ENCODE results near the gene SMIM36. TPM values are rescaled to one million over a fixed set of nuclear protein-coding genes. Genes with fewer than 3 reads are reported as not detected.

The SMIM36 gene
- total RNA-seq, 4 donors from 2014 or later: not detected

GRCh38 chr17:55413825-55414489 is 97.3 kb downstream of the SMIM36 start:
- Histone ChIP-seq H3K36me3 (peaks cover 0 to 26% of the 10 kb centered on the region in 2 donors), H3K9me3 (no peaks in the 10 kb centered on the region), H3K27me3 (no peaks in the 10 kb centered on the region), H3K4me1 (peaks cover 8 to 22% of the 10 kb centered on the region in 2 donors), H3K4me3 (no peak overlapping the region), H3K27ac (no peak overlapping the region)
- no peak for TF ChIP-seq POLR2A (IDR thresholded peaks at IDR 0.05)
- TF ChIP-seq, protein P1, sequence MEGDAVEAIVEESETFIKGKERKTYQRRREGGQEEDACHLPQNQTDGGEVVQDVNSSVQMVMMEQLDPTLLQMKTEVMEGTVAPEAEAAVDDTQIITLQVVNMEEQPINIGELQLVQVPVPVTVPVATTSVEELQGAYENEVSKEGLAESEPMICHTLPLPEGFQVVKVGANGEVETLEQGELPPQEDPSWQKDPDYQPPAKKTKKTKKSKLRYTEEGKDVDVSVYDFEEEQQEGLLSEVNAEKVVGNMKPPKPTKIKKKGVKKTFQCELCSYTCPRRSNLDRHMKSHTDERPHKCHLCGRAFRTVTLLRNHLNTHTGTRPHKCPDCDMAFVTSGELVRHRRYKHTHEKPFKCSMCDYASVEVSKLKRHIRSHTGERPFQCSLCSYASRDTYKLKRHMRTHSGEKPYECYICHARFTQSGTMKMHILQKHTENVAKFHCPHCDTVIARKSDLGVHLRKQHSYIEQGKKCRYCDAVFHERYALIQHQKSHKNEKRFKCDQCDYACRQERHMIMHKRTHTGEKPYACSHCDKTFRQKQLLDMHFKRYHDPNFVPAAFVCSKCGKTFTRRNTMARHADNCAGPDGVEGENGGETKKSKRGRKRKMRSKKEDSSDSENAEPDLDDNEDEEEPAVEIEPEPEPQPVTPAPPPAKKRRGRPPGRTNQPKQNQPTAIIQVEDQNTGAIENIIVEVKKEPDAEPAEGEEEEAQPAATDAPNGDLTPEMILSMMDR (IDR thresholded peaks at IDR 0.05 in 4 of 5, conservative IDR thresholded peaks at IDR 0.05 in 1 of 5): no peak
- no peak for DNase-seq
- no peak for ATAC-seq
- intact Hi-C loops (cut with DNase I; ENCODE audit: low total_unique reads): no loop called here
- in situ Hi-C loops (cut with MboI; ENCODE audit: low sequenced_read_pairs in 4 of 4): no loop called here

DNA sequence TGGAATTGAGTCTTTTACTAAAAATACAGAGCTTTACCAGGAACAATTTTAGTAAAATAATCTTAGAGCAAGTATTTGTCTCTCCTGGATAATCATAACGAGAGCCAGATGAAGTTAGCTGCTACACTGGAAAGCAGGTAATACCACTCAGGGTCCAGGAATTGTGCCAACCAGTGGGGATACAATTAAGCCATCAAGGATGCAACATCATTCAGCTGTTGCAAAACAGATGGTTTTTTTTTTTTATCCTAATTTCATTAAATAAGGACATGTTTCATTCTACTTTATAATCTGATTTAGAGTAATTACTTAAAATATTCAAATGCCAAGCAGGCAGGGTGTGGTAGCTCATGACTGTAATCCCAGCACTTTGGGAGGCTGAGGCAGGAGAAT is 99.8 kb downstream of the SMIM36 start:
- ATAC-seq (no peak), DNase-seq (no peak)
- in situ Hi-C loops (cut with MboI; ENCODE audit: low sequenced_read_pairs in 4 of 4): no loop called here
- H3K9me3 ChIP-seq: no peaks in the 10 kb centered on the region
- TF ChIP-seq, protein P1 (IDR thresholded peaks at IDR 0.05 in 4 of 5, conservative IDR thresholded peaks at IDR 0.05 in 1 of 5): no peak
- no peak for TF ChIP-seq POLR2A (IDR thresholded peaks at IDR 0.05)
- H3K27ac ChIP-seq: no peak overlapping the region
- H3K4me3 ChIP-seq: no peak overlapping the region
- intact Hi-C loops (cut with DNase I; ENCODE audit: low total_unique reads): no loop called here
- peaks cover 0 to 38% of the 10 kb centered on the region in 2 donors for H3K36me3 ChIP-seq
- H3K4me1 ChIP-seq: peaks cover 8 to 17% of the 10 kb centered on the region in 2 donors
- no peaks in the 10 kb centered on the region for H3K27me3 ChIP-seq

- intact Hi-C loops (cut with DNase I; ENCODE audit: low total_unique reads) (no loop called here), in situ Hi-C loops (cut with MboI; ENCODE audit: low sequenced_read_pairs in 4 of 4) (no loop called here)
- TF ChIP-seq POLR2A (IDR thresholded peaks at IDR 0.05): no peak
- TF ChIP-seq, protein P1 (IDR thresholded peaks at IDR 0.05 in 4 of 5, conservative IDR thresholded peaks at IDR 0.05 in 1 of 5): no peak
- ATAC-seq (no peak), DNase-seq (no peak)
- H3K4me3 ChIP-seq: no peak overlapping the region
- peaks cover 6 to 11% of the 10 kb centered on the region in 2 donors for H3K4me1 ChIP-seq
- no peaks in the 10 kb centered on the region for H3K9me3 ChIP-seq
- no peaks in the 10 kb centered on the region for H3K27me3 ChIP-seq
- peaks cover 0 to 38% of the 10 kb centered on the region in 2 donors for H3K36me3 ChIP-seq
- no peak overlapping the region for H3K27ac ChIP-seq
These were observed 100.4 kb downstream of the SMIM36 start for GRCh38 chr17:55410722-55411462.

- in situ Hi-C loops (cut with MboI; ENCODE audit: low sequenced_read_pairs in 4 of 4) (no loop called here), intact Hi-C loops (cut with DNase I; ENCODE audit: low total_unique reads) (no loop called here)
- no peak for DNase-seq
- H3K4me1 ChIP-seq: peaks cover 0 to 3% of the 10 kb centered on the region in 2 donors
- H3K27ac ChIP-seq: no peak overlapping the region
- H3K27me3 ChIP-seq: no peaks in the 10 kb centered on the region
- H3K36me3 ChIP-seq: peaks cover 0 to 38% of the 10 kb centered on the region in 2 donors
- H3K4me3 ChIP-seq: no peak overlapping the region
- H3K9me3 ChIP-seq: no peaks in the 10 kb centered on the region
- TF ChIP-seq POLR2A (IDR thresholded peaks at IDR 0.05): no peak
- TF ChIP-seq, protein P1 (IDR thresholded peaks at IDR 0.05 in 4 of 5, conservative IDR thresholded peaks at IDR 0.05 in 1 of 5): no peak
- ATAC-seq: no peak
These were observed 102.0 kb downstream of the SMIM36 start for GRCh38 chr17:55409030-55409800.
